Liver (tissue), 9 donors: ENCODE data around the gene MAGI1. TPM values are rescaled to one million over a fixed set of nuclear protein-coding genes. Genes with fewer than 3 reads are reported as not detected.

Source experiments
- DNase-seq: peaks from one replicate; pipeline ENCODE4 v3.0.0-alpha.2; 2017; ENCODE audit warnings: low spot score
- H3K27ac ChIP-seq, 2 donors: one replicate each; pipeline ENCODE4 v1.7.0; 2013; ENCODE audit warnings: inconsistent platforms in 2 of 2, low read length in 2 of 2, control low read depth in 1 of 2, low read depth in 1 of 2, mild to moderate bottlenecking in 1 of 2
- H3K27me3 ChIP-seq, 4 donors: one replicate each; pipeline versions ENCODE4 v1.6.1 to v1.7.0; 2013; ENCODE audit warnings: low read length in 3 of 4, inconsistent platforms in 1 of 4, mild to moderate bottlenecking in 1 of 4, moderate library complexity in 1 of 4; ENCODE audit not compliant: control insufficient read depth in 4 of 4, insufficient read depth in 4 of 4
- H3K36me3 ChIP-seq, 4 donors: one replicate each; pipeline versions ENCODE4 v1.6.1 to v1.7.0; 2013; ENCODE audit warnings: low read length in 3 of 4, mild to moderate bottlenecking in 3 of 4, low read depth in 1 of 4, moderate library complexity in 1 of 4; ENCODE audit not compliant: control insufficient read depth in 4 of 4, insufficient read depth in 3 of 4
- H3K4me1 ChIP-seq, 4 donors: one replicate each; pipeline versions ENCODE4 v1.6.1 to v1.7.0; 2013; ENCODE audit warnings: low read length in 3 of 4, mild to moderate bottlenecking in 3 of 4, moderate library complexity in 1 of 4; ENCODE audit not compliant: control insufficient read depth in 4 of 4, insufficient read depth in 4 of 4
- H3K4me3 ChIP-seq, 3 donors: one replicate each; pipeline versions ENCODE4 v1.6.1 to v1.7.0; 2013; ENCODE audit warnings: low read length in 3 of 3, control low read depth in 1 of 3, low read depth in 1 of 3, mild to moderate bottlenecking in 1 of 3
- H3K9ac ChIP-seq, 2 donors: one replicate each; pipeline ENCODE4 v1.7.0; 2013; ENCODE audit warnings: low read length in 2 of 2, mild to moderate bottlenecking in 2 of 2, moderate library complexity in 2 of 2, control low read depth in 1 of 2, low read depth in 1 of 2
- H3K9me3 ChIP-seq, 4 donors: one replicate each; pipeline versions ENCODE4 v1.6.1 to v1.7.0; 2013; ENCODE audit warnings: low read length in 3 of 4; ENCODE audit not compliant: control insufficient read depth in 4 of 4
- ATF3 ChIP-seq: IDR thresholded peaks from 2 replicates; pipeline ENCODE4 v1.6.1; 2016; ENCODE audit warnings: antibody characterized with exemption
- EGR1 ChIP-seq, 2 donors: IDR thresholded peaks; 2 replicates each; pipeline ENCODE4 v1.6.1; 2016 to 2018; ENCODE audit warnings: antibody characterized with exemption in 2 of 2, low read depth in 2 of 2
- FOXA1 ChIP-seq: IDR thresholded peaks from 2 replicates; pipeline ENCODE4 v1.6.1; 2016; ENCODE audit warnings: antibody characterized with exemption
- FOXA2 ChIP-seq: IDR thresholded peaks from 2 replicates; pipeline ENCODE4 v1.6.1; 2016; ENCODE audit warnings: antibody characterized with exemption
- GABPA ChIP-seq, 2 donors: IDR thresholded peaks in 1 of 2; conservative IDR thresholded peaks in 1 of 2; 2 replicates each; pipeline ENCODE4 v1.6.1; 2016; ENCODE audit warnings: antibody characterized with exemption in 2 of 2, mild to moderate bottlenecking in 1 of 2, moderate library complexity in 1 of 2
- HNF4A ChIP-seq, 2 donors: conservative IDR thresholded peaks; 2 replicates each; pipeline ENCODE4 v1.6.1; 2016; ENCODE audit warnings: antibody characterized with exemption in 2 of 2, mild to moderate bottlenecking in 2 of 2
- HNF4G ChIP-seq: IDR thresholded peaks from 2 replicates; pipeline ENCODE4 v1.6.1; 2016; ENCODE audit warnings: antibody characterized with exemption
- JUND ChIP-seq, 2 donors: IDR thresholded peaks; 2 replicates each; pipeline ENCODE4 v1.6.1; 2016; ENCODE audit warnings: antibody characterized with exemption in 2 of 2
- MAX ChIP-seq: IDR thresholded peaks from 2 replicates; pipeline ENCODE4 v1.6.1; 2016; ENCODE audit warnings: antibody characterized with exemption
- NR2F2 ChIP-seq: IDR thresholded peaks from 2 replicates; pipeline ENCODE4 v1.6.1; 2016; ENCODE audit warnings: antibody characterized with exemption
- RAD21 ChIP-seq, 2 donors: IDR thresholded peaks; 2 replicates each; pipeline ENCODE4 v1.6.1; 2016; ENCODE audit warnings: antibody characterized with exemption in 2 of 2, mild to moderate bottlenecking in 2 of 2
- RXRA ChIP-seq, 2 donors: IDR thresholded peaks; 2 replicates each; pipeline ENCODE4 v1.6.1; 2017 to 2018; ENCODE audit warnings: antibody characterized with exemption in 2 of 2, mild to moderate bottlenecking in 1 of 2
- SP1 ChIP-seq: IDR thresholded peaks from 2 replicates; pipeline ENCODE4 v1.6.1; 2018; ENCODE audit warnings: antibody characterized with exemption, mild to moderate bottlenecking
- TAF1 ChIP-seq: conservative IDR thresholded peaks from 2 replicates; pipeline ENCODE4 v1.6.1; 2016; ENCODE audit warnings: antibody characterized with exemption, mild to moderate bottlenecking
- YY1 ChIP-seq: IDR thresholded peaks from 2 replicates; pipeline ENCODE4 v1.6.1; 2016; ENCODE audit warnings: antibody characterized with exemption, mild to moderate bottlenecking
- ZBTB33 ChIP-seq: IDR thresholded peaks from 2 replicates; pipeline ENCODE4 v1.6.1; 2016; ENCODE audit warnings: antibody characterized with exemption
- polyA plus RNA-seq, 2 donors: library from polyadenylated mRNA; stranded (reverse) in 1 of 2; unstranded in 1 of 2; fragments of 200-250 nt in 1 of 2; fragments of >200 nt in 1 of 2; fragmentation: Nextera tagmentation in 1 of 2; extraction: Ambion mirVana in 1 of 2; gene quantifications; one replicate each; pipeline versions ENCODE4 v1.2.1 to v1.2.3, GENCODE V29; 2013 to 2015
- total RNA-seq, 2 donors: library from RNA; depleted of rRNA; stranded (reverse); fragments of >200 nt; gene quantifications; one replicate each; pipeline ENCODE4 v1.2.3, GENCODE V29; 2014
- TF ChIP-seq, protein P1 (sequence below): IDR thresholded peaks from 2 replicates; pipeline ENCODE4 v1.6.1; 2016; ENCODE audit warnings: antibody characterized with exemption, mild to moderate bottlenecking
- TF ChIP-seq, protein P2 (sequence below): fragments of 150-350 bp; IDR thresholded peaks from 2 replicates; pipeline ENCODE4 v1.5.1; 2017; ENCODE audit warnings: improper control_type of control experiment, low read depth, low read length; ENCODE audit not compliant: missing input control
- donor health status: healthy.
- donor health status: healthy.
- donor health status: healthy.
- donor health status: healthy.
- donor health status: healthy.

Gene MAGI1
- total and polyA plus RNA-seq, 4 donors: 9.6 to 68.8 (median 14.0) TPM

DNA sequence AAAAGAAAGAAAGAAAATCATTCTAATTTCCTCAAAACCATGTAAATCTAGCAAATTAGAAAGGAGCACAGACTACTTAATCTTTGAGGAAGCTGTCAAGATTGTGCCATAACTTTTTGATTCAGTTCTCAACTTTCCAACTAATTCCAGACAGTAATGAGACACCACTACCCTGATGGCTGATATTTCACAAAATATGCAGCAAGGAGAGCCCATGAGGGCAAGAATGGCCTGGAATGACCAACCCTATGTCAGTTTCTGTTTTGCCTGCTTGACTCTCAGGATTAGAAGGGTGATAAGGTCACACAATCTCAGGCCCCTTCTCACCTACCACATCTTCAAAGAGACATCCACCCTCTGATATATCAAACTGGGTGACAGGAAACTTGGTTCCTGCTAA, 134.7 kb downstream of the MAGI1 start:
- TF ChIP-seq JUND (IDR thresholded peaks at IDR 0.05): no peak
- TF ChIP-seq FOXA2: no peak
- no peak for TF ChIP-seq HNF4A (conservative IDR thresholded peaks at IDR 0.05)
- TF ChIP-seq, protein P1, sequence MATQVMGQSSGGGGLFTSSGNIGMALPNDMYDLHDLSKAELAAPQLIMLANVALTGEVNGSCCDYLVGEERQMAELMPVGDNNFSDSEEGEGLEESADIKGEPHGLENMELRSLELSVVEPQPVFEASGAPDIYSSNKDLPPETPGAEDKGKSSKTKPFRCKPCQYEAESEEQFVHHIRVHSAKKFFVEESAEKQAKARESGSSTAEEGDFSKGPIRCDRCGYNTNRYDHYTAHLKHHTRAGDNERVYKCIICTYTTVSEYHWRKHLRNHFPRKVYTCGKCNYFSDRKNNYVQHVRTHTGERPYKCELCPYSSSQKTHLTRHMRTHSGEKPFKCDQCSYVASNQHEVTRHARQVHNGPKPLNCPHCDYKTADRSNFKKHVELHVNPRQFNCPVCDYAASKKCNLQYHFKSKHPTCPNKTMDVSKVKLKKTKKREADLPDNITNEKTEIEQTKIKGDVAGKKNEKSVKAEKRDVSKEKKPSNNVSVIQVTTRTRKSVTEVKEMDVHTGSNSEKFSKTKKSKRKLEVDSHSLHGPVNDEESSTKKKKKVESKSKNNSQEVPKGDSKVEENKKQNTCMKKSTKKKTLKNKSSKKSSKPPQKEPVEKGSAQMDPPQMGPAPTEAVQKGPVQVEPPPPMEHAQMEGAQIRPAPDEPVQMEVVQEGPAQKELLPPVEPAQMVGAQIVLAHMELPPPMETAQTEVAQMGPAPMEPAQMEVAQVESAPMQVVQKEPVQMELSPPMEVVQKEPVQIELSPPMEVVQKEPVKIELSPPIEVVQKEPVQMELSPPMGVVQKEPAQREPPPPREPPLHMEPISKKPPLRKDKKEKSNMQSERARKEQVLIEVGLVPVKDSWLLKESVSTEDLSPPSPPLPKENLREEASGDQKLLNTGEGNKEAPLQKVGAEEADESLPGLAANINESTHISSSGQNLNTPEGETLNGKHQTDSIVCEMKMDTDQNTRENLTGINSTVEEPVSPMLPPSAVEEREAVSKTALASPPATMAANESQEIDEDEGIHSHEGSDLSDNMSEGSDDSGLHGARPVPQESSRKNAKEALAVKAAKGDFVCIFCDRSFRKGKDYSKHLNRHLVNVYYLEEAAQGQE: no peak
- no peak for TF ChIP-seq RXRA (IDR thresholded peaks at IDR 0.05)
- no peak for TF ChIP-seq EGR1 (IDR thresholded peaks at IDR 0.05; ENCODE audit: low read depth in 2 of 2)
- TF ChIP-seq TAF1: no peak
- TF ChIP-seq FOXA1: no peak
- no peak for TF ChIP-seq HNF4G
- TF ChIP-seq ZBTB33: no peak
- no peak for TF ChIP-seq NR2F2
- no peak for TF ChIP-seq GABPA (IDR thresholded peaks at IDR 0.05 in 1 of 2, conservative IDR thresholded peaks at IDR 0.05 in 1 of 2)
- TF ChIP-seq, protein P2, sequence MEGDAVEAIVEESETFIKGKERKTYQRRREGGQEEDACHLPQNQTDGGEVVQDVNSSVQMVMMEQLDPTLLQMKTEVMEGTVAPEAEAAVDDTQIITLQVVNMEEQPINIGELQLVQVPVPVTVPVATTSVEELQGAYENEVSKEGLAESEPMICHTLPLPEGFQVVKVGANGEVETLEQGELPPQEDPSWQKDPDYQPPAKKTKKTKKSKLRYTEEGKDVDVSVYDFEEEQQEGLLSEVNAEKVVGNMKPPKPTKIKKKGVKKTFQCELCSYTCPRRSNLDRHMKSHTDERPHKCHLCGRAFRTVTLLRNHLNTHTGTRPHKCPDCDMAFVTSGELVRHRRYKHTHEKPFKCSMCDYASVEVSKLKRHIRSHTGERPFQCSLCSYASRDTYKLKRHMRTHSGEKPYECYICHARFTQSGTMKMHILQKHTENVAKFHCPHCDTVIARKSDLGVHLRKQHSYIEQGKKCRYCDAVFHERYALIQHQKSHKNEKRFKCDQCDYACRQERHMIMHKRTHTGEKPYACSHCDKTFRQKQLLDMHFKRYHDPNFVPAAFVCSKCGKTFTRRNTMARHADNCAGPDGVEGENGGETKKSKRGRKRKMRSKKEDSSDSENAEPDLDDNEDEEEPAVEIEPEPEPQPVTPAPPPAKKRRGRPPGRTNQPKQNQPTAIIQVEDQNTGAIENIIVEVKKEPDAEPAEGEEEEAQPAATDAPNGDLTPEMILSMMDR: no peak
- no peak for TF ChIP-seq ATF3
- no peak for TF ChIP-seq MAX
- TF ChIP-seq YY1: no peak
- TF ChIP-seq SP1: no peak
- TF ChIP-seq RAD21 (IDR thresholded peaks at IDR 0.05): no peak
- H3K9me3 ChIP-seq: no peaks in the 10 kb centered on the region
- no peak overlapping the region for H3K4me3 ChIP-seq
- DNase-seq: no peak
- H3K27me3 ChIP-seq: no peaks in the 10 kb centered on the region
- H3K27ac ChIP-seq: no peak overlapping the region
- H3K4me1 ChIP-seq: peaks cover 0 to 4% (median under 1%) of the 10 kb centered on the region in 4 donors
- no peak overlapping the region for H3K9ac ChIP-seq
- no peaks in the 10 kb centered on the region for H3K36me3 ChIP-seq
